ENCODE results near the gene CENPX.

GRCh38 chr17:82055023-82055964 is 32.6 kb upstream of the CENPX start:
- no peak for TF ChIP-seq FOXA1 (IDR thresholded peaks at IDR 0.05)
- no peak for TF ChIP-seq TARDBP (IDR thresholded peaks at IDR 0.05)
- TF ChIP-seq ARNT (IDR thresholded peaks at IDR 0.05), result no peak
- no peak for TF ChIP-seq BHLHE40 (IDR thresholded peaks at IDR 0.05; ENCODE audit: borderline replicate concordance)
- TF ChIP-seq LEF1 (IDR thresholded peaks at IDR 0.05; ENCODE audit: borderline replicate concordance), result no peak
- no peak for TF ChIP-seq FOXM1 (IDR thresholded peaks at IDR 0.05; ENCODE audit: borderline replicate concordance)
- TF ChIP-seq FOXK2 (IDR thresholded peaks at IDR 0.05), result no peak
- TF ChIP-seq SP1 (IDR thresholded peaks at IDR 0.05), result no peak
